ENCODE data around the gene DNAJC17.

The DNAJC17 gene

GRCh38 chr15:40832903-40833302 is 25.6 kb upstream of the DNAJC17 start:
- Histone ChIP-seq H3K27ac (no peak overlapping the region), H3K4me3 (no peak overlapping the region)

DNA sequence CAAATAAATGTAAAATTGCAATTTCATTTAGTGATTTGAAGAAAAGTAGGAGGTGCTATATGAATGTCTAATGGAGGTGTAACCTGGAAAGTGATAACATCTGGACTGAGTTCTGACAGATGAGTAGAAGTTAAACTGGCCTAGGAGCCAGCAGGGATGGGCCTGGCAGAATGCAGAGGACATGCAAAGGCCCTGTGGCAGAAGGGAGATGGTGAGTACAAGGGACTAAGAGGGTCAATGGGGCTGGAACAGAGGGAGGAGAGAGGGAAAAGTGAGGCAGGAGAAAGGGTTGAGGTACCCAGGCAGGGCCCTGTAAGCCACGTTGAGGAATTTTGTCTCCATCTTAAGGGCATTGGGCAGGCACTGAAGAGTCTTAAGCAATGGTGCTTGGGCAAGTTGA is 24.6 kb upstream of the DNAJC17 start:
- Histone ChIP-seq H3K4me3 (no peak overlapping the region), H3K27ac (no peak overlapping the region)

- H3K4me3 ChIP-seq, result no peak overlapping the region
- H3K27ac ChIP-seq, result no peak overlapping the region
Measured at GRCh38 chr15:40830884-40831283, 23.6 kb upstream of the DNAJC17 start.

DNA sequence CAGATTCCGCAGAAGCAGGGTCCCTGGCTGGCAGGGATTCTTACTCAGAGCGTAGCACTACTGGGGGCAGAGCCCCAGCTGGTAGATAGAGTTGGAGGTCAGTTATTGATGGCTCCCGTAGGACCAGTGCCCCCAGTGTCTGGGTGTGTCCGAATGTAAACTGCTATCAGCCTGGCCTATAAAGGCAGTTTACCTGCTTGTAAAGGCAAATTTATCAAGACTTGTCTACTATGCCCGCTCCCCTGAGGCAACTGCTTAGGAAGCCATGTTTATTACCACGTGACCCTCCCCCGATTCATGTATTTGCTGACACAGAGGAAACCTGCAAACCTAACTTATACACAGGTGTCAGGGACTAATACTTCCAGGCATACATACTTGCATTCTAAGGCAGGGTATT is 21.8 kb upstream of the DNAJC17 start:
- Histone ChIP-seq H3K4me3 (no peak overlapping the region), H3K27ac (no peak overlapping the region)

DNA sequence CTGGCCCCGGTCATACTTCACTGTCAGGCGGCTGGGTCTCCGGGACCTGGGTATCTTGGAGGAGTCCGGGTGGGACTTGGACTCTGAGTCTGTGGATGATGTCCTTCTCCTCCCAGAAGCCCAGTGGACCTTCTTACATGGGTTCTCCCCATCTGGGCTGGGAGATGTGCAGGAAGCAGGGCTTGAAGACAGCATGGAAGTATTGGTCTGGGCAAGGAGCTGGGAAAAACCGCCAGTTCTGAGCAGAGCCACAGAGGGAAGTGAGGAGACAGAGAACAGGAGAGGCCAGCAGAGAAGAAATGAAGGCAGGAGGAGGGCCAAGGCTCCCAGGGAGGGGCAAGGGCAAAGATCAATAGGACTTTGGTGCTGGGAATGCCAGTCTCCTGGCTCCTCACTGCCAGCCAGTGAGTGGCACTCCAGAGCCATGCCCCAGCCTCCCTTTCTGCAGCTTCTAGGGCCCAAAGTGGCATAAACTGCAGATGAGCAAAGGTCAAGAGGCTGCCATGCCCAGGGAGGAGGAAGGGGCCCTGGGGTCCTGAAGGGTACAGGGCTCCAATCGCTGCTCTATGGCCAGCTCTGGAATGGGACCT is 21.3 kb upstream of the DNAJC17 start, which contains the start of gene PPP1R14D:
TSS of gene PPP1R14D (minus strand) at position 262 of the 590 bp plus-strand sequence. CDS start at position 195, 67 bp downstream.
- no peak within 1 kb of the TSS for H3K27ac ChIP-seq
- H3K4me3 ChIP-seq, result no peak within 1 kb of the TSS

- no peak overlapping the region for H3K27ac ChIP-seq
- H3K4me3 ChIP-seq, result no peak overlapping the region
Measured at GRCh38 chr15:40826423-40827075, 19.3 kb upstream of the DNAJC17 start.

DNA sequence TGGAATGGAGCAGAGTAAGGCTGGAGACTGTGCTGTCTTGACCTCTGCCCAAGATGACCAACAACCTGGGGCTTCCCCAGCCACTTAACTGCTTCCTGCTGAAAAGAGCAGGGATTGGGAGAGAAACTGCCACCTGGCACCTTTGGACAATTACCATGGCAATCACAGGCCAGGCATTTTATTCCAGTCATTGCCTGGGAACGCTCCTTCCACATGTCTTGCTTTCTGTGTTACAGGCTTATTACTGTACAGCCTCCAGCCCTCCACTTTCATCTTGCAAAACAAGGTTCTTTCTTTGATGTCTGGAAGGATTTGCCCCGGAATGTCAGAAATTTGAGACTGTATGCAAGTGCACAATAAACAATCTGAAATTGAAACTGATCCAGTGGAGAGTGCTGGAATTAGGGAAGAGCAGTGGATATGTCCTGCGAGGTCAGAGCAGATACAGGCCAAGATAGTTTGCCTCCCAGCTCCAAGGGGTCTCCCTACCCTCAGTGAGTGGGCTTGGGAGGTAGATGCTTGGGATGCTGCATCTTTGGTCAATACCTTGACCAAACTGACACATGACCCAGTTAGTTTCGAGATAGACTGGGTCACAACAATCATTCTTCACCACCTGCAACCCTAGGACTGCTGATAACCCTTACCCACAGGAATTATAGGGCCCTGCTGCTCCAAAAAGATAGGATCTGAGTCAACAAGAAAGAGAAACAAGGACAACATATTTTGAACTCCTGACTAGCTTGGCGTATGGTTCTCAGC is 18.6 kb upstream of the DNAJC17 start:
- Histone ChIP-seq H3K4me3 (no peak overlapping the region), H3K27ac (no peak overlapping the region)

GRCh38 chr15:40823572-40824343 is 16.5 kb upstream of the DNAJC17 start:
- no peak overlapping the region for H3K27ac ChIP-seq
- no peak overlapping the region for H3K4me3 ChIP-seq

GRCh38 chr15:40821195-40821594 is 13.9 kb upstream of the DNAJC17 start:
- no peak overlapping the region for H3K4me3 ChIP-seq
- no peak overlapping the region for H3K27ac ChIP-seq

DNA sequence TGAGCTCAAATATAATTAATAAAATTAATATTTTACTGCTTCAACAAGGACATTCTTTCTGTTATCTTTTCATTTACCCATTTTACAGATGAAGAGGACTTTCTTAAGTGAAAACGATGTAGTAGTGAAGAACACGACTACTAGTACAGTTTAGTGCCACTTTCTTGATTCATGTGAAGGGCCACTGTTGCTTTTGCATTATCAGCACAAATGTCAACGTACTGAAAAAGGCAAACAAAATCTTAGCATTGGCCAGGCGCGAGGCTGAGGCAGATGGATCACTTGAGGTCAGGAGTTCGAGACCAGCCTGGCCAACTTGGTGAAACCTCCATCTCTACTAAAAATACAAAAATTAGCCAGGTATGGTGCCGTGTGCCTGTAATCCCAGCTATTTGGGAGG is 11.8 kb upstream of the DNAJC17 start:
- no peak overlapping the region for H3K27ac ChIP-seq
- H3K4me3 ChIP-seq, result no peak overlapping the region

DNA sequence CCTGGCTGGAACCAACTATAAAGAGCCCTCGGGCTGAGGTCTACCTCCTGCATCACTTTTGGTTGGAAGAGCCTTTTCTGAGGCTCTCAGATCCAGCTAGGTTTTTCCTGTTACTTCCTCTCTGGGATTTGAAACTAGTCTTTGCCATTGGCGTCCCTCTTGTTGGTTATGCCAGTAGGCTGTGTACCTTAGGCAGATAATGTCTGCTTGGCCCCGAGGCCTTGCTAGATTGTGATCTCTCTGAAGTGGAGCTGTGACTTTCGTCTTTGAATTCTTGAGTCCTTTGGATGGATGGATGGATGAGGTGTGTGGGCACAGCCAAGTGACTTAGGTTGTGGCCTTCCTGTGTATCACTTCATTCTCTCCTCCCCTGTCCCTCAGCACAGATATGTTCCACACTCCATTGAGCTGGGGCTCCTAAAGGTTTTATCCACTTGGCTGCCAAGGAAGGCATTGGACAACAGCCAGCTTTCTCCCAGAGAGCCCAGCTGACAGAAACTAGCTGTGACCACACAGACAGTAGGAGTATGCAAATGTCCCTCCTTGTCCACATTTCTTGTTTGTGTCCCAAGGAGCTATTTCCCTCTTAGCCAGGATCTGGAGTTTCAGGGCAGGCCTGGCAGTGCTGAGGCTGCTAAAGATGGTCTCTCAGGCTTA is 7.9 kb upstream of the DNAJC17 start:
- Histone ChIP-seq H3K27ac (no peak overlapping the region), H3K4me3 (no peak overlapping the region)

- Histone ChIP-seq H3K27ac (no peak overlapping the region), H3K4me3 (no peak overlapping the region)
Measured at GRCh38 chr15:40812721-40813425, 5.6 kb upstream of the DNAJC17 start.

- no peak overlapping the region for H3K4me3 ChIP-seq
- peak overlapping the region in 1 of 21 experiments; percentile 53 for H3K27ac ChIP-seq
Measured at GRCh38 chr15:40808861-40809450, 1.7 kb upstream of the DNAJC17 start.

- Histone ChIP-seq H3K27ac (peak overlapping the region in 19 of 21 experiments; percentile 41 to 99 (median 96)), H3K4me3 (peak overlapping the region; percentile 74 to 97 (median 91))
Measured at GRCh38 chr15:40807888-40808461, 702 bp upstream of the DNAJC17 start.

DNA sequence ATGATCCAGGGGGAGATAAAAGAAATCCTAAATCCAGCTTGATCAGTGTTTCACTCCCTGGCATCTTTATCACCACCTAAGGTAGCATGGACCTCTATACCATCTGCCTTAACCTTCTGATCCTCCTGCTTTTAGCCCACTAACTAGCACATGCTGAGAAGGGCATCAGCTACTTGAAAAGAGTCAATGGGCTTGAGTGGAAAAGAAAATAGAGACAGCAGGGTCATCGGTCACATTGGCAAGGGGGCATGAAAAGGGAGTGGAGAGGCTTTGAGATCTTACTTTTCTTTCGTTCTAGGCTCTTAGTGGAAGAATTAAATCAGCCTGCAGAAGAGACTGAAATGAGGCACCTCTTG is 623 bp downstream of the DNAJC17 start:
- Histone ChIP-seq H3K4me3 (peak overlapping the region; percentile 74 to 97 (median 91)), H3K27ac (peak overlapping the region; percentile 88 to 99 (median 96))

GRCh38 chr15:40803688-40804087 is 3.6 kb downstream of the DNAJC17 start:
- Histone ChIP-seq H3K27ac (no peak overlapping the region), H3K4me3 (no peak overlapping the region)

DNA sequence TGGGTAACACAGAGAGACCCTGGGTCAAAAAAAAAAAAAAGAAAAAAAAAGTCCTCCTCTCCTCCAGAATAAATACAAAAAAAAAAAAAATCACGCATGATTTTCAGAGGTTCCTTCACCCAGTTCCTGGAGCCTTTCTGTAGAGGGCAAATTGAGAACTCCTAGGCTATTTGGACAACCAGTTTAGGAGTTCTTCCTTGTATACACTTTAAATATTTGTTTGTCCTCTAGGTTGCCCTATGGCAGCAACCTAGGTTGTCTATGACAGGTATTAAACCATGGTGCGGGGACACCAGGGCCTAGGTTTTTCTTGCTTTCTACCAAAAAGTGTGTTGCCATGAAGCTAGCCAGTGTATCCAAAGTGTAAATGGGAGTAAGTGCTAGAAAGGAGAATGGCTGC is 4.2 kb downstream of the DNAJC17 start:
- no peak overlapping the region for H3K27ac ChIP-seq
- no peak overlapping the region for H3K4me3 ChIP-seq

- H3K4me3 ChIP-seq, result no peak overlapping the region
- peak overlapping the region in 1 of 21 experiments; percentile 28 for H3K27ac ChIP-seq
Measured at GRCh38 chr15:40799523-40799922, 7.8 kb downstream of the DNAJC17 start.
